CMK (cell line): Measurements from ENCODE around the gene CALR3.
A peak's percentile ranks its signal among the peaks of the same experiment; 100 is the strongest.
"Not testable (repeated sequence)": the region's sequence is repeated elsewhere in the genome, so short reads cannot be mapped to it uniquely, and the experiment has no call there.

Source experiments
- DNase-seq: peaks from one replicate; pipeline ENCODE4 v3.0.0-alpha.2; 2010; ENCODE audit warnings: low read depth

CALR3 gene

DNA sequence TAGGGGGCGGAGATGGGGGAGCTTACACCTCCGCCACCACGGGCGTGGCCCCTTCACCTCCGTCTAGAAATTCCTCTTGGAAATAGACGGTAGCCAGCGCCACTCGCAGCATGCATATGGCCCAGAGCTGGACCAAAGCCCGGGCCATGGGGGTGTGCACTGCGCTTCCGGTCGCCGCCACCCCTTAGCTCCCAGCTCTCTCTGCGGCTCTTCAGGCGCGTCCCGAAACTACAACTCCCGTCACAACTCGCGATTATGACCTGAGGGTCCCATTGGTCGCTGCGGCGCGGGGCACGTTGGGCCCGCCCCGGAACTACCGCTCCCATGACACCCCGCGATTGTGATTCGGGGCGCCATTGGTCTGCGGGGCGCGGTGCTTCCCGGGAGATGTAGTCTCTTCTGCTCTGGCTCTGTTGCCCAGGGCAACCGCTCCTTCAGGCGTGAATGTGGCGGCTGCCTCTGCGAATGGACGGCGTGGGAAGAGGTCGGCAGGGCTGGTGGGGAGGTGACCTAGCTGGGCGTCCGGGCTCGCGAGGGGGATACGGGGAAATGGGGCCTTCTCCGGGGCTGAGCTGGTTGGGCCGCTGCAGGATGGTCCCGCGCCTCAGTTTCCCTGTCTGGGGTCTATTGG is at the start of gene CALR3, which contains the start of gene C19orf44:
TSS of gene CALR3 (minus strand) at position 186 of the 631 bp plus-strand sequence. CDS start at position 148, 38 bp downstream.
TSS of gene C19orf44 (plus strand) at position 413 of the 631 bp plus-strand sequence. CDS start 4,399 bp downstream, outside the sequence.
- DNase-seq, result peak; percentile 93

DNA sequence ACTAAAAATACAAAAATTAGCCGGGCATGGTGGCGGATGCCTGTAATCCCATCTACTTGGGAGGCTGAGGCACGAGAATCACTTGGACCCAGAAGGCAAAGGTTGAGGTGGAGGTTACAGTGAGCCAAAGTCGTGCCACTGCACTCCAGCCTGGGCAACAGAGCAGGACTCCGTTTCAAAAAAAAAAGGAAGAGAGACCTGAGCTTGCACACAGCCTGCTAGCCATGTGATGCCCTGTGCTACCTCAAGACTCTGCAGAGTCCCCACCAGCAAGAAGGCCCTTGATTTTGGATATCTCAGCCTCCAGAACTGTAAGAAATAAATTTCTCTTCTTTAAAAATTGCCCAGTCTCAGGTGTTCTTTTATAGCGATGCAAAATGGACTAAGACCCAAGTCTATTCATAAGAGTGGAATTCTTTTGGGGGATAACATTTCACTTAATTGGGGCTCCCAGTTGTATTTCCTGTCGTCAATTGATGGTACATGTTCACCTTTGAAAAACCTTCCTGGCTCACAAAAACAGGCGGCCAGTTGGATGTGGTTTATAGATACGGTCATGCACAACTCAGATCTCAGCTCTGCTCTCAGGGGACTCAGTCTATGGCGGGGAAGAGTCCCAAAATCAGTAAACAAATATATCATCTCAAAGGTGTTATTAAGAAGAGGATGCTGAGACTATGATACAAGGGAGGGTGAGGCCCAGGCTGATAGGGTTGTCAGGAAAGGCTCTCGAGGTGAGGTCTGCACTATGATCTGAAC is 48.7 kb upstream of the CALR3 start:
- DNase-seq, result no peak

- not testable (repeated sequence) for DNase-seq
Observed at GRCh38 chr19:16543734-16544133, 47.8 kb upstream of the CALR3 start.

DNA sequence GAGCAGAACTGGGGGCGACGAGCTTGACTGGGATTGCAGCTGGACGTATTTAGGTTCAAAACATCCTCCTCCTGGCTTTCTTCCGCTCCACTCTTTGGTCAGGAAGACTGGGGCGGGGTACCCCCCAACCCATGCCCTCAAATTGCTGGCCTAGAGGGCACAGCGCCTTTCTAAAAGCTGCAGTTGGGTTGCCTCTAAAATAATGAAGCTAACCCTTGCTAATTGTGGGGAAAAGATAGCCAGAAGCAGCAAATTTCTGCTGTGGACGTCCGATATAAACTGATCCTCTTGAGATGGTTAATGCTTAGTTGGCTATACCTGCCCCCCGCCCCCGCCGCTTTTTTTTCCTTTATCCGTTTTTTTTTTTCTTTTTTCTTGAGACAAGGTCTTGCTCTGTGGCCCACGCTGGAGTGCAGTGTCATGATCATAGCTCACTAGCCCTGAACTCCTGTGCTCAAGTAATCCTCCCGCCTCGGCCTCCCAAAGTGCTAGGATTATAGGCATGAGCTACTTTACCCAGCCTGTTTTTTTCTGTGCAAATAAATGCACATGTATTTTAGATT is 47.0 kb upstream of the CALR3 start:
- DNase-seq, result no peak

GRCh38 chr19:16542045-16542909 is 46.3 kb upstream of the CALR3 start, which contains the start of gene CHERP:
Gene CHERP, minus strand, starts transcription at chr19:16542437. Its CDS starts 59 bp downstream, at chr19:16542378.
- DNase-seq, result peak; percentile 87

DNA sequence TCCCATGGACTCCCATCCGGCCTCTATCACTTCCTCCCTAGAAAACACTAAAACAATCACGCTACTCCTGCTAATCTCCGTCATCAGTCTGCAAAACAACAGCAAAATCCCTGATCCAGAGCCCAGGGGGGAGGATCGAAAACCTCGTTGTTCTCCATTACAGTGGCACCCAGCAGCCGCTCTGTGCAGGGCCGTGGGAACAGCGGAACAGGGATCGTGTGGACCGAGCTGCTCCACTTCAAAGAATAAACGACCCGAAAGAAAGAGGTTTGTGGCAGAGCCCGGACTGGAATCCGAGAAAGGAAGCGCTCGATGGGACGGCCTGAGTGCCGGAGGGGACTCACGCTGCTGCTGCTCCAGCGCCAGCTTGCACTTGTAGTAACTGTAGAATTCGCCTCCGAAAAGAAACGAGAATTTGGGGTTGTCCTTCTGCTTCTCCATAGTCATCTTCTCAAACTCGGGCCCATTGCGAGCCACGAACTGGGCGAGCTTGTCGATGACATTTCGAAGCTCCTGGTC is 45.6 kb upstream of the CALR3 start:
- no peak for DNase-seq

GRCh38 chr19:16540948-16541347 is 45.0 kb upstream of the CALR3 start:
- no peak for DNase-seq

DNA sequence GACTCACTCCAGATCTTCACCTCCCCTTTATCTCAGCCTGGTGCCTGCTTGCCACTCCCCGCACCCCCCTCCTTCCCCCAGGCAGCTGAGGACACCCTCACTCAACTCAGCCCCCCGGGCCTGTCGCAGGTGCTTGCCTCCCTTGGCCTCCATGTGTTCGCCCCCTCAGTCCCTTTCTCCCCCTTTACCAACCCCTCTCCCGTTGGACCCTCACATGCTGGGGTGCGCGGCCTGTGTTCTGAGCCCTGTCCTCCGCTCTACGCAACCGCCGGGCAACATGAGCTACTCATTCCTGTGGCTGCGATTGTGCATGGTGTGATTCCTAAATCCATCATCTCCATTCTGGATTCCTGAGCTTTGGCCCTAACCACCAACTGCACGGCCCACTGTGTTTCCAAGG is 41.1 kb upstream of the CALR3 start:
- DNase-seq, result no peak

DNA sequence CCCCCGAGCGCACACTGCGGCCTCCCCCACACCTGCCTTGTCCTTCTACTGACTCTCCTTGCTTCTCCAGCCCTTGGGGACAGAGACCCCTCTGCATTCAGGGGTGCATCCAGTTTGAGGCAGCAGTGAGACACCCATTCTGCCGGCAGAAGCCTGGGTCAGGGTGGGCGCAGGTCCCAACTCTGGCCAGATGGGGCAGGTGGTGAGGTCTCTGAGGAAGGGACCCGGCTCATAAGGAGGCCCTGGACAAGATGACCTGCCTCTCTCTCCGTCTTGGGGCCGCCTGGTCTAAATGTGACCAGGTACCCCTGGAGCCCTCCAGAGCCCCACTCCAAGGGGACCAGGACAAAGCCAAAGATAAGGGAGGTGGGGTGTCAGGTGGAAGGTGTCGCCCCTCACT is 40.2 kb upstream of the CALR3 start:
- no peak for DNase-seq

DNA sequence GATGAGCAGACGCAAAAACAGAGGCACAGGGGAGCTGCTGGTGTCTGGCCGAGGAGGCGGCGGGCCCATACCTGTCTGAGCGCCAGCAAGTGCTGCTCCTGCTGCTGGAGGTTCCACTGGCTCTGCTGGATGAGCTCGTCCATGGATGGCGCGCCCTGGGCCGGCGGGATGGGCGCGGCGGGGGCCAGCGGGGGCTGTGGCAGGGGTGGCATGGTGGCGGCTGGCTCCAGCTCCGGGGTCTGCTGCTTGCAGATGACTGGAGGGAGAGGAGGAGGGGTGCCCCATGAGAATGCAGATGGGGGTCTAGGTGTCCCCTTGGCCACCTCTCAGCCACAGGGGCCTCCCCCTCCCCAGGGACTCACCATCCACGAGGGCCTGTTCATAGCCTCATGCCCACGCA is 39.4 kb upstream of the CALR3 start:
- no peak for DNase-seq

GRCh38 chr19:16532440-16533234 is 36.7 kb upstream of the CALR3 start:
- DNase-seq, result no peak

- DNase-seq, result no peak
Observed at GRCh38 chr19:16531380-16531669, 35.4 kb upstream of the CALR3 start.

DNA sequence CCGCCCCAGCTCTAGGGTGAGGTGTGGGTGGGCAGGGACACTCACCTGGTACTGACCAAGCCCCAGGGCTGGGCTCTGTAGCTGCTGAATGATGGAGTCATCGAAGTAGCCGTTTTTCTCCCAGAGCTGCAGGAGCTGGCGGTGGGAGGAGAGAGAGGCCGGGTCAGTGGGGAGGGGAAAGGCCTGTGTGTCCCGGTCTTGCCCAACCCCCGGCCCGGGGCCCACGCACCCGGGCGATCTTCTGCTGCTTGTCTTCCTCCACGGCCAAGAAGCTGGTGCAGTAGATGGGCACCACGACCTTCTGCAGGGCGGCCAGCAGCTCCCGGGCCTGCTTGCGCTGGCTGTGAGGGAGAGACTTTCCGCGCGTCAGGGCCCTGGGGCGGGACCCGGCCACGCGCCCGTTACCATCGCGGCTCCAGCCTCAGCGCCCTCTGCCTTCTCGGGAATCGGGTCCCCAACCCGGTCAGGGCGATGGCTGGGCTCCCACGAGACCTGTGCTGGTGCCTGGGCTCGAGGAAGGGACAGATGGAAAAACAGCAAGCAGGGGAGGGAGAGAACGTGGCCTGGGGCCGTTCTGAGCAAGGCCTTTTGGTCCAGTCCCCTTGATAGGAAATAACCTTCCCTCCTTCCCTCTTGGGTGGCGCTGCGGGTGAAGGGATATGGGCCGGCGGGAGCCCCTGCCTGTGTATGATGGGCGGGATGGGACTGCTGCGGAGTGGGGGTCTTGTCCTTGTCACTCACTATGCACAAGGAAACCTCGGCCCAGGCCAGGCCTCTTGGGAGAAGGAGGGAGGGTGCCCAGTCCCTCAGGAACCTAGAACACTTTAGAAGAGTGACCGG is 34.8 kb upstream of the CALR3 start:
- DNase-seq, result no peak

- DNase-seq, result no peak
Observed at GRCh38 chr19:16529466-16530144, 33.6 kb upstream of the CALR3 start.

GRCh38 chr19:16527971-16528521 is 32.1 kb upstream of the CALR3 start:
- no peak for DNase-seq

DNA sequence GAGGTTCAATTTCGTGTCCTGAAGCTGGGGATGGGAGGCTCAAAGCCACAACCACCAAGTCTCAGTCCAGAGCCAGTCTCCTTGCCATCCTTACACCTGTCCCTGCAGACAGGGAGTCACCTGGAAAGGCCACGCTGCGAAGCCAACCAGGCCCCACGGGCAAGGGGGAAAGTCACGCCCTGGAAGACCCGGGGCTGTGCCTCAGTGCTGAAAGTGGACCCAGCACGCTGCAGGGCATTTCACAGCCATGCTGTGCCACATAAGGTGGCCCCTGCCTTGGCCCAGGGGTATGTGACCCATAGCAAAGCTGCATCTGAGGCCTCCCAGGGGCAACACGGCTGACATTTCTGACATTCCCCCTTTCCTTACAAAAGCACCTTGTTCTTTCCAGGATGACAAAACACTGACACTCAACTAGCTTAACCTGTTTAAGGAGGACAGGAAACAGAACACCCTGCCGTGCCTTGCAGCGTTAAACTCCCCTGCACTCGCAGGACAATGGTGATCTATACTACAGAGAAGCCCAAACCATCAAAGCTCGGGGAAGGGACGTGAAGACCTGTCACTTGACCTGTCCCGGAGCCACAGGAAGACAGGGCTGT is 31.5 kb upstream of the CALR3 start:
- no peak for DNase-seq

DNA sequence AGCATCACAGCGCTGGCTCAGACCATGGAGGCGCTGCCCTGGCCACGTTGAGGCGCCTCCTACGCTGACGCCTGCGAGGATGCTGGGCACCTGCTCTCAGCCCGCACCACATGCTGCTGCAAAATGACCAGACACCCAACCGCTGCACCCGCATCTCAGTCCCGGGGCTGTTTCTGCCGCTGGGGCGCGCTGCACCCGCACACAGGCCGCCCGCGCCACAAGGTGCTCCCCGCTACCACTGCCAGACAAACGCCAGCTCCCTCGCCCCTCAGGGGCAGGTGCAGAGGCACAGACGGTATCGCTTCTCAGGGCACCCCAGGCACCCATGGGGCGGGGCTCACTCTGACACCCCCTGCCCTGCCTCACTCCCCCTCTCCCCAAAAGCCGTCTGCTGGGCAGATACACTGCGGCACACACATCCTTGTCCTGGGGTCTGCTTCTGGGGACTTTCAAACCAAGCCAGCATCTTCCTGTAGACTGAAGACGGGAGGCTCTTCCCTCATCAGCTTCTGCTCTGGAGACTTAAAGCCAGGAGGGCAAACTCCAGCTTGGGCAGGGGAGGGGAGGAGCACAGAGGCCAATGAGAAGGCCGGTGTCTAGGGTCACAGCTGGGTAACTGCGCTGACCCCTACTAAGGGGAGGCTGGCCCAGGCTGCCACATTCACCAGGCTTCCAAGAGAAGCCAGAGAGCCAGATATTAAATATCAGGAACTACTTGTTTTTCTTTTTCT is 29.9 kb upstream of the CALR3 start:
- no peak for DNase-seq

DNA sequence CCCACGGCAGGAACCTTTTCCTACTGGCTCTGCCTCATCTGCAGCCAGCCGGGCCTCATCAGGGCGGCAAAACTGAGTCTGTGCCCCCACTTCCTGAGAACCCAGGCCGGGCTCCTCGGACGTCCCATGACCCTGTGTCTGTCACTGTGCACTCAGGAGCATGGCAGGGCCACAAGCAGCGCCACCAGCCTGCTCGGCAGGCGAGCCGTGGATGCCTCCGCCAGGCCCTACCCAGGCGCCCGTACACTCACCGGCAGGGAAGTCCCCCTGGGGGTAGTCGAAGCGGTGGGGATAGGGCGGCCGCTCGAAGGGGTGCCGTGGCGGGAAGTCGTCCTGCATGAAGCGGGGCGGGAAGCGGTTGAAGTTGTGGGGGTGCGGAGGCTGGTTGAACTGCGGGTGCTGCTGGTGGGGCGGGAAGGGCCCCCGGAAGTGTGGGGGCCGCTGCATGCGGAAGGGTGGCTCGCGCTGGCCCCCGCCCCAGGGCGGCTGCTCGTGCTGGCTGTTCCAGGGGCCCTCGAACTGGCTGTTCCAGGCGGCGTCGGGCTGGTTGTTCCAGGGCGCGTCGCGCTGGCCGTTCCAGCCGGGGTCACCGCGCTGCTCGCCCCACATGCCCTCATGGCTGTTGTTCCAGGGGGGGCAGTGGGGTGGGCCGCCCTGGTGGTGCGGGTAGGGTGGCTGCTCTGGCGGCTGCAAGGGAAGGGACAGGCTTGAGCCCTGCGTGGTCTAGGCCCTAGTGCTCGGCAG is 29.2 kb upstream of the CALR3 start:
- no peak for DNase-seq
